Ishikawa (cell line): ENCODE data around the gene TRIM15.
A peak's percentile ranks its signal among the peaks of the same experiment; 100 is the strongest.

Source experiments
- CEBPB ChIP-seq: IDR thresholded peaks from 2 replicates; pipeline ENCODE4 v1.6.1; 2012
- CREB1 ChIP-seq: IDR thresholded peaks from 2 replicates; pipeline ENCODE4 v1.6.1; 2012; ENCODE audit warnings: low read depth
- EGR1 ChIP-seq: IDR thresholded peaks from 2 replicates; pipeline ENCODE4 v1.6.1; 2012
- EP300 ChIP-seq: IDR thresholded peaks from 2 replicates; pipeline ENCODE4 v1.6.1; 2012; ENCODE audit warnings: borderline replicate concordance
- FOXM1 ChIP-seq: IDR thresholded peaks from 2 replicates; pipeline ENCODE4 v1.6.1; 2012; ENCODE audit warnings: low read depth, borderline replicate concordance
- MAX ChIP-seq: IDR thresholded peaks from 2 replicates; pipeline ENCODE4 v1.6.1; 2012
- NFIC ChIP-seq: IDR thresholded peaks from 2 replicates; pipeline ENCODE4 v1.6.1; 2012
- RAD21 ChIP-seq: IDR thresholded peaks from 2 replicates; pipeline ENCODE4 v1.6.1; 2012; ENCODE audit warnings: low read depth
- REST ChIP-seq: IDR thresholded peaks from 2 replicates; pipeline ENCODE4 v1.6.1; 2012; ENCODE audit warnings: low read depth, mild to moderate bottlenecking
- TAF1 ChIP-seq: IDR thresholded peaks from 2 replicates; pipeline ENCODE4 v1.6.1; 2012; ENCODE audit warnings: low read depth, mild to moderate bottlenecking
- TCF12 ChIP-seq: IDR thresholded peaks from 2 replicates; pipeline ENCODE4 v1.6.1; 2012; ENCODE audit warnings: low read depth
- TEAD4 ChIP-seq: IDR thresholded peaks from 2 replicates; pipeline ENCODE4 v1.6.1; 2012
- USF1 ChIP-seq: IDR thresholded peaks from 2 replicates; pipeline ENCODE4 v1.6.1; 2012
- YY1 ChIP-seq: IDR thresholded peaks from 2 replicates; pipeline ENCODE4 v1.6.1; 2012; ENCODE audit warnings: low read depth
- ZBTB7A ChIP-seq: IDR thresholded peaks from 2 replicates; pipeline ENCODE4 v1.6.1; 2012; ENCODE audit warnings: low read depth

The TRIM15 gene

DNA sequence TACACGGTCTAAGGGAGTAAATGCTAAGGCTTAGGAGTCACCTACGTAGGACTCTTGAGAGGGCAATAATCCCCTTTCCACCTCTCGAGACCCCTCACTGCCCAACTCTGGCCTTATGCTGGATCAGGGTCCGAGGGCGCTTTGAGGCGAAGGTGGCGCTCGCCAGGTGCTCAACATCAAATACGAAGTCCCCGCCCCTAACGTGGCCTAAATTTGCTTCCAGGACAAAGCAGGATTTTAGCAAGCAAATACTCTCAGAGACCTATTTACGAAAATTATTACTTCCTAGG is 50.3 kb downstream of the TRIM15 start:
- no peak for TF ChIP-seq YY1
- no peak for TF ChIP-seq EGR1
- TF ChIP-seq EP300, result no peak; the same call in 1 of the 2 replicates
- no peak for TF ChIP-seq FOXM1
- TF ChIP-seq REST, result no peak
- no peak for TF ChIP-seq RAD21
- TF ChIP-seq TCF12, result no peak
- 0 out of 2 replicates have a peak, but pooled peaks have one; percentile 52 for TF ChIP-seq ZBTB7A
- no peak for TF ChIP-seq CEBPB
- TF ChIP-seq NFIC, result no peak; the same call in 1 of the 2 replicates
- TF ChIP-seq MAX, result 0 out of 2 replicates have a peak, but pooled peaks have one; percentile 14
- TF ChIP-seq TEAD4, result 0 out of 2 replicates have a peak, but pooled peaks have one; percentile 2
- TF ChIP-seq TAF1, result no peak
- TF ChIP-seq USF1, result no peak
- TF ChIP-seq CREB1, result no peak

DNA sequence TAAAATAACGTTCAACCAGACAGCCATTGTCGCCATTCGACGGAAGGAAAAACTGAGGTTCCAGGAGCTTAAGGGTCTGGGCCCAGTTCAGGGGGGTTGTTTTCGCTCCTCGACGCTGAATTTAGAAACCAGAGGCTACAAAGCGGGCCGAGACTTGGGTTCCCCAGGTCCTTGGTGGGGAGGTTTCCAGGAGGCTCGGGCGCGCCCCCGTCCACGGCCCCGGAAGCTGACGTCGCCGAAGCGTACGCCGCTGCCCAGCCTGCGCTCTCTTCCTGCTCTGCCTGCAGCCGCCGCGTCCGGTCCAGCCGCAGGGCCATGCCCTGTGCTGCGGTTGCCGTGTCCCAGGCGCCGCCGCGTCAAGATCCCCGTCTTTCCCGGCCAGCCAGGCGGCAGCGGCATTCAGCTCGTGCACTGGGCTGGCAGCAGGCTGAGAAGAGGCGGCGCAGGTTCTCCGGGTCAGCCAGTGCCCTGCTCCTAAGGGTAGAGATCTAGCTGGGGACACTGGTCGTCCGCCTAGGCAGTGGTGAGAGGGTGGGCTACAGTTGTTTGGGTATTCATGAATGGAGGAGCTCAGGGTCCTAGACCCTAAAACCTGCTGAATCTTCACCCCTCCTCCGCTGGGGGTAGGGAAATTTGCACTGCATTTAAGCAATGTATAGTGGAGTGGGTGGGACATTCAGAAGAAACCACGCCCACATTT is 50.8 kb downstream of the TRIM15 start:
- TF ChIP-seq EP300, result no peak; the same call in 1 of the 2 replicates
- TF ChIP-seq TEAD4, result no peak
- TF ChIP-seq TAF1, result no peak
- no peak for TF ChIP-seq FOXM1
- TF ChIP-seq RAD21, result no peak
- peak; percentile 74 for TF ChIP-seq MAX
- TF ChIP-seq CREB1, result peak; percentile 49

- TF ChIP-seq MAX (no peak), FOXM1 (no peak), EGR1 (no peak), YY1 (no peak), RAD21 (no peak), CREB1 (no peak), ZBTB7A (no peak), TAF1 (no peak), NFIC (no peak), TEAD4 (no peak), USF1 (no peak), REST (no peak), TCF12 (no peak), EP300 (no peak), CEBPB (no peak)
Measured at GRCh38 chr6:30214657-30214982, 51.3 kb downstream of the TRIM15 start.

GRCh38 chr6:30216096-30216495 is 52.8 kb downstream of the TRIM15 start:
- TF ChIP-seq TAF1 (no peak), RAD21 (no peak), TEAD4 (no peak), NFIC (no peak), ZBTB7A (no peak), YY1 (no peak), FOXM1 (no peak), CEBPB (no peak), TCF12 (no peak), EP300 (no peak), EGR1 (no peak), CREB1 (no peak), REST (no peak), USF1 (no peak), MAX (no peak)
